ENCODE data around the gene PDCD6IP. TPM values are rescaled to one million over a fixed set of nuclear protein-coding genes. Genes with fewer than 3 reads are reported as not detected.

Gene PDCD6IP
- polyA plus RNA-seq, 1 donor: 104 TPM

DNA sequence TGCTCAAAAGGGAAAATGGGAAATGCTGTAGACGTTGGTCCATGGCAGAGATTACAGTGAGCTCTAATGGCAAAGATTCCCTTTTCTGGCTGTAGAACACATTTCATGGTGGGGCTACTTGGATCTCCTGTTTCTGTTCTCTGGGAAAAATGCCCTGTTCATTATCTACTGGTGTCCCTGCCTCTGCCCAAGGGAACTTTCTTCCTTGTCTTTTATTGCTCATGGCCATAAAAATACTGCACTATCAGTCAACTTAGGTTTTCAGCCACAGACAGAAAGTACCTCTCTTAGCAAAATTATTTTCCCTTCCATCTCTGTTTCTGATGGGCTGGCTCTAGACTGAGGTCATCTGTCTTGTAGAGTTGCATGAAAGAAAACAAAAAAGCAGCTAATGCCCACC lies 98.9 kb downstream of the PDCD6IP start:
- DNase-seq: no peak

DNA sequence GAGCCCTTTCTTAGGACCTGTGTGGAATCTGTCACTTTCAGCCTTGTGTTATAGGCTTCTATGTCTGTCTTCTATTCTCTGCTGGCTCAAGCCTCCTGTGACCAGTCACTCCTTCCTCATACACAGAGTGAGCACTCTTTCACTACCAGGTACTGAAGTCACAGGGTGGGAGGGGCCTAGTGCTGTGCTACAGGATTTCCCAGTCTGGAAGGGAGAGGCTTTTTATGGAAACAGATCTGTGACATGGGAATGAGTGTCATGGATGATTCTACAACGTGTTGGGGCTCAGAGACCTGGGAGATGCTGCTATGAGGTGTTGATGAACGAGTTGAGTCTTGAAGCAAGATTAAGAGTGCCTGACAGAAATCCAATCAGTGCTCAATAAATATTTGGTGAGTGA lies 100.5 kb downstream of the PDCD6IP start:
- DNase-seq: no peak

DNA sequence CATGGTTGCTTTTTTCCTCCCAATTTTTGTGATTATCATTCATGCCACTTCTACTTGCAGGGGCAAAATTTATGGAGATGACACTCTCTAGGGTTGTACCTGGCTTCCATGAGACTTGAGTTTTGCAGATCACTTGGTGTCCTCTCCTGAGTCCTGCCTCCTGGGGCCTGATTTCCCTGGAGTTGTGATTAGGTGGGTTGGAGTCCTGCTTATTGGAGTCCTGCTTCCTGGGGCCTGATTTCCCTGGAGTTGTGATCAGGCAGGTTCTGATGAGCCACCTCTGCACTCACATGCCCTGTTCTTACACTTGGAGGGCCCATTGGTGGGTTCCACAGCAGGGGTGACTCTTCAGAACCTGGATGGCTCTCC lies 102.0 kb downstream of the PDCD6IP start:
- no peak for DNase-seq

GRCh38 chr3:33900809-33901505 lies 102.5 kb downstream of the PDCD6IP start:
- no peak for DNase-seq

DNA sequence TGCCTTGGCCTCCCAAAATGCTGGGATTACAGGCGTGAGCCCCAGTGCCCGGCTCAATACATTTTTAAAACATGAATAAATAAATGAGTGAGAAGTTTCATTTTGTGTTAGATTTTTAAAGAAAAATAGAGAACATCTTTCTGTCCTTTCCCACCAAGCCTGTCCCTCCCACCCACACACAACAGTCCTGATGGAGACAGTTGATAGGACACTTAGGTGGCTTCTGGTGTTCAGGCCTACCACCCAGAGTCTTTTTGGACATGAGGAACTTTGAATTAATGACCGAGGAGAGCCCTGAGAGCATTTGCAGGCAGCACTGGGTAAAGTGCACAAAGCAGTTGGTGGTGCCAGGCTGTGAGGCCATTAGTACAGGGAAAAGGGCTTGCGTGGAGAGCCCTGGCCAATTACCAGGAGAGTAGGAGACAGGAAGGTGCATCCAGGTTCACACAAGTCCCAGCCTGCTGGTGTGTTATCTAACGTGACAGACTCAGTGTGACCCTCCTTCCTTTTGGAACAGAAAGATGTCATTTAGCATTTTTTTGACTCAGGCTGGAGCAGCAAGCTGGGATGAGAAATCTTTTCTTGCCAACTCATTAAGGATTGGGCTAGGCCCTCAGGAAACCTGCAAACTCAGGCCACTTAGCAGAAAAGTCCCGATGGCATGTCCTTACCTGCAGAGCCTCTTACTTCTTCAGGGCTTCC lies 103.6 kb downstream of the PDCD6IP start:
- DNase-seq: no peak

DNA sequence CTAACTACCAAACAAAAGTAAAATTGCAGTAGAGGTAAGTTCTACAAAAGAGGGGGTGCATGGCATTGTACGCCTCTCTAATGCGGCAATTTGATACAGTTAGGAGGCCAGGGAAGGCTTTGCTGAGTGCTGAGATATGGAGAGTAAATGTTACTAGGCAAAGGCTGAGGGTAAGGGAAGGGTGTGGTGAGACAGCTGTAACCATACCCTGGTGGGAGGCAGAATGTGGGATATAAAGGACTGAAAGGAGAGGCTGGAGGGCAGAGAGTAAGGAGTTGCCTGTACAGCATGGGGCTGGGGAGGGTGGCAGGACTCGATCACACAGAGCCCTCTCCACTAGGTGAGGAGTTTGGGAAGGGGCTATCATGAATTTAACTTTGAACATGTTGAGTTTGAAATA lies 106.3 kb downstream of the PDCD6IP start:
- DNase-seq: no peak

GRCh38 chr3:33908250-33908851 lies 109.9 kb downstream of the PDCD6IP start:
- DNase-seq: no peak

DNA sequence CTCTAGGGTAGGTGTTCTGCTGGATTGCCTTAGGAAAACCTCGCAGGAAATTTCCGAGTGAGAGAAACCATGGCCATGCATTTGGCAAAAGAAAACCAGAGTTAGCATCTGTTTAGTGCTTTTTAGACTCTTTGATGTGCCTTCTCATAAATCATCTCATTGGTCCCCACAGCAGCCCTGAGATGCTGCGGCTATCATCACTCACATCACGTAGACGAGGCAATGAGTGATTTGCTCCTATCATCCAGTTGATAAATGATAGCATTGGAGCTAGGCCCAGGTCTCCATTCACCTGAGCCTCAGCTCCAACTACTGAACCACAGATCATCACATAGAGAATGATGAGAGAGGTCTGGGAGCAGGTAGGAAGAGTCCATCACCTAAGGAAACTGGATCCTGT lies 111.1 kb downstream of the PDCD6IP start:
- no peak for DNase-seq

GRCh38 chr3:33910031-33910430 lies 111.6 kb downstream of the PDCD6IP start:
- DNase-seq: no peak

- DNase-seq: no peak
Measured at GRCh38 chr3:33911525-33912322, 113.3 kb downstream of the PDCD6IP start.

GRCh38 chr3:33914212-33914611 lies 115.8 kb downstream of the PDCD6IP start:
- DNase-seq: no peak

GRCh38 chr3:33914731-33915379 lies 116.4 kb downstream of the PDCD6IP start:
- no peak for DNase-seq

DNA sequence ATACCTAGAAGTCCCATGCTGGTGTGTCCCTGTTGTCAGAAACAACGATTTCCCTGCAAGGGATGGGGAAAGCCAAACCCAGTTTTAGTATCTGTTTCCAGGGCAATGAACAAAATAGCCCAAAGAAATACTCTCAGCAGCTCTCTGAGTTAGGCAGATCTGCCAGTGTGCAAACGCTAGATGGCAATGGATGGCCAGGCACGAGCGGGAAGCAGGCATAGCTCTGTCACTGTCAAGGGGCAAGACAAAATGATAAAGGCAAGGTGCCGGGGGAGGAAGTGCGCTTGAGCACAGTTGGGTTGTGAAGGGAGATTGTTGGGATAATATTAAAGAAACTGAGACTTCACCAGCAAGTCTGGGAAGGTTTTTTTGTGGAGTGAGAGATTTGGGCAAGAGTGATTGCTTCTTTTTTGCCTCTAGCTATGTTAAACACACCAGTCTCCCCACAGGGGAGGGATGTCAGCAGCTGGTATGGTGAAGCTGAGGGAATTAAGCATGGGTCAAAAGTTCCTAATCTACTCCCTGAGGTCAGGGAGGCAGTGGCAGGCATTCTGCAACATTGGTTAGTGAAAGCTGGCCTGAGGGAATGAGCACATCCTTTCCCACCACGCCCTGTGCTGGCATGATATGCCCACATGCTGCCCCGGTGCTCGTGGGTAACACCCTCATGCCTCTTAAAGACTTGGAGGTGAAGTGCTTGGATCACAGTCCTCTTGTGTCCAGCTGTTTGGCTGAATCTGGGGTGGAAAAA lies 117.5 kb downstream of the PDCD6IP start:
- DNase-seq: no peak

- DNase-seq: no peak
Measured at GRCh38 chr3:33918126-33918756, 119.8 kb downstream of the PDCD6IP start.

Other genes starting within 250 kb of the PDCD6IP start
- 49.0 TPM for gene CLASP2, start 80.4 kb upstream of the PDCD6IP start, polyA plus RNA-seq (ENCODE audit: insufficient read length)

All from hindlimb muscle (tissue), 1 donor.